GF-D8 (cell line): Measurements from ENCODE around the gene PBX4.
"Not testable (repeated sequence)": the region's sequence is repeated elsewhere in the genome, so short reads cannot be mapped to it uniquely, and the experiment has no call there.

Experiments used
- DNase-seq: peaks from one replicate; lab custom pipeline; 2025; lab: John Stamatoyannopoulos, UW

The PBX4 gene, protein sequence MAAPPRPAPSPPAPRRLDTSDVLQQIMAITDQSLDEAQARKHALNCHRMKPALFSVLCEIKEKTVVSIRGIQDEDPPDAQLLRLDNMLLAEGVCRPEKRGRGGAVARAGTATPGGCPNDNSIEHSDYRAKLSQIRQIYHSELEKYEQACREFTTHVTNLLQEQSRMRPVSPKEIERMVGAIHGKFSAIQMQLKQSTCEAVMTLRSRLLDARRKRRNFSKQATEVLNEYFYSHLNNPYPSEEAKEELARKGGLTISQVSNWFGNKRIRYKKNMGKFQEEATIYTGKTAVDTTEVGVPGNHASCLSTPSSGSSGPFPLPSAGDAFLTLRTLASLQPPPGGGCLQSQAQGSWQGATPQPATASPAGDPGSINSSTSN

GRCh38 chr19:19618219-19619051, at the start of gene PBX4:
TSS of gene PBX4 (minus strand) at chr19:19618687. CDS start at chr19:19618629, 58 bp downstream.
- DNase-seq = peak; percentile 21

DNA sequence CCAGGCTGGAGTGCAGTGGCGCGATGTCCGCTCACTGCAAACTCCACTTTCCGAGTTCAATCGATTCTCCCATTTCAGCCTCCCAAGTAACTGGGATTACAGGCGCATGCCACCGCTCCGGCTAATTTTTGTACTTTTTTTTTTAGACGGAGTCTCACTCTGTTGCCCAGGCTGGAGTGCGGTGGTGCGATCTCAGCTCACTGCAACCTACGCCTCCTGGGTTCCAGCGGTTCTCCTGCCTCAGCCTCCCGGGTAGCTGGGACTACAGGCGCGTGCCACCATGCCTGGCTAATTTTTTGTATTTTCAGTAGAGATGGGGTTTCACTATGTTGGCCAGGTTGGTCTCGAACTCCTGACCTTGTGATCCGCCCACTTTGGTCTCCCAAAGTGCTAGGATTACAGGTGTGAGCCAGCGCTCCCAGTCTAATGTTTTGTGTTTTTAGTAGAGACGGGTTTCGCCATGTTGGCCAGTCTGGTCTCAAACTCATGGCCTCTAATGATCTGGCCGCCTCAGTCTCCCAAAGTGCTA, 47.0 kb upstream of the PBX4 start:
- not testable (repeated sequence) for DNase-seq

GRCh38 chr19:19663256-19664120, 45.0 kb upstream of the PBX4 start, which contains the start of gene ATP13A1:
TSS of gene ATP13A1 (minus strand) at chr19:19663676. CDS start at chr19:19663666, 10 bp downstream.
- DNase-seq = peak; percentile 92

GRCh38 chr19:19662871-19663255, 44.4 kb upstream of the PBX4 start:
- DNase-seq = no peak

- no peak for DNase-seq
Measured at GRCh38 chr19:19662344-19662743, 43.9 kb upstream of the PBX4 start.

DNA sequence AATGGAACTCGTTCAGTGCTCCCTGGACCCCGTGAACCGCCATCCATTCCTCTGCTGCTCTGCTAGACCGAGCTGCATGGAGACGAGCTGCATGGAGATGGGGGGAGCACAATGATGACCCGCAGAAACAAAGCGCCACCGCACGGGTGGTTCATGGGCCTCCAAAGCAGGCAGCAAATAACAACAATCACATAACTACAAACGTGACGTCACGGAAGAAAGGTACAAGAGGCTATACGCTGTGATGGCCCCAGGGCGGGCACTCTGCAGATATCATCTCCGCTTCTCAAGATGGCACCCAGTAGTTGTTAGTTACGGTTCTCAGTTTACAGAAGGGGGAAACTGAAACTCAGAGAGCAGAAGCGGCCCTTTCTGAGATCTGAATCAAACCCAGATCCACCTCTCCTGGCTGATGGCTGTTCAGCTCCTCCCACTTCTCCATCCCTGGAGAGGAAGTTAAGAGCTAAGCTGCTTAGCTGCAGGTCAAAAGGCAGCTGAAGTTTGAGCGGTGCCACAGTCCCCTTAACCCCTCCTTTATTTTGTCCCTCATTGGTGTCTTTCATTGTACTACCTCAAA, 43.3 kb upstream of the PBX4 start:
- no peak for DNase-seq

DNA sequence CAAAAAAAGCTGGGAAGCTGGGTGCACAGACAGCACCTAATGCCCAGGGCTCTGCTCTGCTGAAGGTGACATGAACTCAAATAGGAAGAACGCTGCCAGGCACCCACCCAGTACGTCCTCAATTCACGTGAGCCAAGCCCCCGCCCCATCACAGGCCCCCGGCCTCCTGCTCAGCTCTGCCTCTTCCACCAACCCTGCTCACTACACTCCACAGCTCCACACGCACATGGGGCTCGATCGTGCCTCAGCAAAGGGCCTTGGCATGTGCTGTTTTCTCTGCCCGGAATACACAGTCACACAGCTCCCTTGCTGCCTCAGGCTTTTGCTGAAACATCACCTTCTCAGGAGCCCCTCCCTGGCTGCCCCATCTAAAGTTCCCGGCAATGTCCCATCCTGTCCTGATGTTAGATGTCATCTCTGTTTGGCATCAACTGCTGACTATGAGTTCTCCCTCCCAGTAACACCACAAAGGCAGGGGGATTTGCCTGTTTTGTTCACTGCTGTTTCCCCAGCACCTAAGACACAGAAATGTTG, 42.7 kb upstream of the PBX4 start:
- DNase-seq = no peak

DNA sequence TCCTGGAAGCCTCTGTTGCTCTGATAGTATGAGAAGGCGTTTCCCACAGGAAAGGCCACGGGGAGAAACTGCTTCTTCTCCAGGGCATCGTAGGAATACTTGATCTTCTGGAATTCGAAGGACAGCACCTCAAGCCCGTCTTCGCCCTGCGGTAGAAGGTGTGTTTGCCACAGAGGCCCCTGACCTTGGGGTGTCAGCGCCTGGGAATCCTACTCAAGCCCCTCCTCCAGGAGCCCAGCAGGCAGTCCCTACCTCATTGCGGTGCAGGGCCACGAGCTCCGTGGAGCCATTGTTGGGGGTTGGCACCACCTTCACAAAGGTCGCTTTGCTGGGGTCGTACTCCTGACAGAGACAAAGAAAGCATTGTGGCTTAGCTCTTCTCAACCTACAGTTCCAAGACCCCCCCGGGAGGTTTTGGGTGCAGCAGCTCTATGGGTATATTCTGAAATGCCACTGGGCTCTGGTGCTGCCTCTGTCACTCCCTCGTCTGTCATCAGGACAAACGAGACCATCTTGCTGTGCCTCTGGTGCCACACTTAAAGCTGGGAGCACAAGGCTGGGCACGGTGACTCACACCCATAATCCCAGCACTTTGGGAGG, 41.3 kb upstream of the PBX4 start:
- no peak for DNase-seq

- no peak for DNase-seq
Measured at GRCh38 chr19:19657397-19657783, 38.9 kb upstream of the PBX4 start.

DNA sequence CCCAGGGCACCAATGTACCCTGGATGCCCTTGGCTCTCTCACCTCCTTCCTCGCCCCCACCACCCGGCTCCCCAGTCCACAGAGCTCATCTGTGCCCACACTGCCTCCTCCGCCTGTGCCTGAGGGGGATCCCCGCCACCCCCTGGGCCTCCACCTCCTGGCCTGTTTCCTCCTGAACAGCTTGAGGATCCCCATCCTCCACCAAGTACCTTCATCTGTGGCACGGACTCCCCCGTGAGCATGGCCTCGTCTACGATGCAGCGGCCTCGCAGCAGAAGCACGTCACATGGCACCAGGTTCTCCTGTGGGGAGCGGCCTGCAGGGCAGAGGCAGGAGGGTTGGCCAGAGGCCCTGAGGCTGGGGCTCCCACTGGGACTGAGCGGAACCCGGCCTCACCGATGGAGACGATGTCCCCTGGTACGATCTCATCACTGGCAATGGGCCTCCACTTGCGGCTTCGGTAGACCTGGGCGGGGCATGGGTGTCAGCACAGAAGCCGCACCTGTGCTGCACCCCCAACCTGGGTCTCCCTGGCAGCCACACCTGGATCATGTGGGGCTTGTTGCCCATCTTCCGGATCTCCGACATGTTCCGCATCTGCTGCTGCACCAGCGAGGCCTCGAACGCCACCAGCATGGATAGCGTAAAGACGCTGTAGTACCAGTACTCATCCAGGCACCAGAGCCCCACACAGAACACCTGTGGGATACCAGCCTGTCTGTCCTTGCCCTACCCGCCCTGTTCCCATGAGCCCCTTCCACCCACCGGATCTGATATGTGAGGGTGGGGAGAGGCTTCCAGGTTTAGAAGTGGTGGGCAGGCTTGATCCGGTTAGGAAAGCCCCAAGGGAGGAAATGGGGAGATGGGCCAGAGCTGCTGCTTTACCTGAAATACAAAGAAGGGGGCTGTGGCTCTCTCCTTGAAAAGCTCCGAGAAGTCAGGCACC, 38.2 kb upstream of the PBX4 start:
- no peak for DNase-seq

DNA sequence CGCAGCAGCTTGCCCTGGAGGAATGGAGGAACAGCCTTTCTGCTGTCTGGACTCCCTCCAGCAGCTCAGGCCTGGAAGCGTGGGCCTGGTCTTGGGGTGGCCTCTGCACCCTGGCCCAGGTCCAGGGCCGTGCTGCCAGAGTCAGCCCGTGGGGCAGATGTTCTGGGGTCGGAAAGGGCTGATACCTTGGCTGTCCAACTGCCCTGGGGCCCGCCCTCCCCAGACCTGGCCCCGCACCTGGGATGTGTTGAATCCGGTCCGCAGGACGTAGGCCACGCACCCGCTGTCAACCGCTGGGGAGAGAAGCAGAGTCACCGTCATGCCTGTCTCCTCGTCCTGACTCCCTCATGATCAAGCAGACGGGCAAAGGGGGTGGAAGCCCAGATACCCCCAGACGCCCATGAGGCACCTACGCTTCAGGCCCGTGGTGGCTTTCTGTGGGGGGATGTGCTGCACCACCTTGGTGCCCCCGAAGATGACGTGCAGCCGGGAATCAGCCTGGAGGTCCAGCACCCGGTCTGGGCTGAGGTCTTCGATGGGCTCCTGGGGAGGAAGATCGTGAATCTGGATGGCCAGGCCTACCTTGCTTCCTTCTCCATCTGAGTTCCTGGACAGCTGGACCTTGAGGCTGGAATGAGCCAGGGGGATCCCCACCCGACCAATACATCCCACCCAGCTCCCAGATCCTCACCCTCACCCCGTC, 37.3 kb upstream of the PBX4 start:
- no peak for DNase-seq

- no peak for DNase-seq
Measured at GRCh38 chr19:19655051-19655594, 36.6 kb upstream of the PBX4 start.

DNA sequence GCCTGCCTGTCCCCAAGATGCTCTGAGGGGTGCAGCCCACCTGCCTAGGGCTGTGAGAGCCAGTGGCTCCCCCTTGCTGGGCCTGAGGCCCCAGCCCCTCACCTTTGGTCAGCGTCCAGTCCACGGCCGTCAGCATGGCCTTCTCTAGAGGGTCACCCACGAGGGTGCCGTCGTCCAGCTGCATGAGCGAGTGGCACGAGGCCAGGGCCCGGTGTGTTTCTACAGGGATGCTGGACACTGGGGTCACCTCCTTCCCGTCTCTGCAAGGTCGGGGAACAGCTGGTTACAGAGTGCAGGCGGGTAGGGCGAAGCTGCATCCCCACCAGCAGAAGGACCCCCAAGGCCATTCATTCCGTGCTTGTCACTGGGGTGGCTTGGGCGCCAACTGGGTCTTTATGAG, 36.0 kb upstream of the PBX4 start:
- no peak for DNase-seq

DNA sequence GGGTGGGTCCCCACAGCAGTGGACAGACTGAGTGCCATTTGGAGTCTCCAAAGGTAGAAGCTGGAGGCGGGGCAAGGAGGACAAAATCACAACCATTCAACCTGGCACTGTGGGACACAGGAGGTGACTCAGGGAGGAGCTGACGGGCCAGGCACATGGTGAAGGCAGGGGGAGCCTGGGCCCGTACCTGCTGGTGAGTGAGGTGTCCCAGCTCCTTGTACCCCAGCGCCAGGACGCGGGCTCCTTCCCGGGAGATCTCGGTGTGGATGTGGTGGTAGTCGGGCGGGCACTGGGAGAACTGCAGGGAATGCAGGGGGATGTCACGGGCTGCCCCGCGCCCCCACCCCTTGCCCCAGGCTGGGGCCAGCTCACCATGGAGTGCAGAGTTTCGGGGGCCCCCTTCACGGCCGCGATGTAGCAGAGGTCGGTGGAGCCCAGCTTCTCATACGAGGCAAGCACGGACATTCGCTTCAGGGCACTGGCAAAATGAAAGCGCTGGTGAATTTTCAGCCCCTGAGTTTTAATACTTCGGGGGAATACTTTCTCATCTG, 35.2 kb upstream of the PBX4 start:
- DNase-seq = no peak

- no peak for DNase-seq
Measured at GRCh38 chr19:19652482-19653295, 34.2 kb upstream of the PBX4 start.

DNA sequence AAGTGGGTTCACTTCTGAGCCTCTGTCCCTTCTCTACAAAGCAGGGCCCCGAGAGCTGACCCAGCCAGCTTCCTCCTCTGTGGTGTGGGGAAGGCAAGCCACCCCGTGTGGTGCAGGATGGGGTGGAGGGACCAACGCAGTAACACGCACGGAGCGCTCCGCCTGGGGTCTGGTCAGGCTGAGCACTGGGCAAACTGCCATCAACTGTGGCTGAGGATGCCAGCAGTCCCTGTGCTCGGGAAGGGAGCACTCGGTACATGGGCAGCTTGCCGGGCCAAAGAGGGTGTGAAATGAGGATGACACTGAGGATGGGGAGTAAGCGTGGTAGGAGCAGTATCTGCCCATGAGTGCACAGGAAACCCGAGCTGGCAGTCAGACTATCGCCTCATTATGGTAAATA, 32.6 kb upstream of the PBX4 start:
- no peak for DNase-seq

DNA sequence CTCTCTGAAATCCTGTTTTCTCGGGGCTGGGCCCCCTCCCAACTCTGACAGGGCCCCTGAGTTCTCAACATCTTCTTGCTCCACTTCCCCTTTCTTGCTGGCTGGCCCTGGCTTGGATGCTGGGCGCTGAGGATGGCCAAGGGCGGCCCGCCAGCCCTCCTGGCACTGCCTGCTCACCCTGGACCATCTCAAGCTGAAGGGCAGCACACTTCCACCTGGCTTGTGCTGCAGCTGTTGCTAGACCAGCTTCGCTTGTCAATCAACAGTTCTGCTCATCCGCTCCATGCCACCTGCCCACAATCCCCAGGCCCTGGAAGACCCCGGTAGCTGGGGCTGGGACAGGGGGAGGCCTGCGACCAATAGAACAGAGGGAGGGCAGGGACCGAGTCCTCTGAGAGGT, 31.8 kb upstream of the PBX4 start:
- DNase-seq = no peak

DNA sequence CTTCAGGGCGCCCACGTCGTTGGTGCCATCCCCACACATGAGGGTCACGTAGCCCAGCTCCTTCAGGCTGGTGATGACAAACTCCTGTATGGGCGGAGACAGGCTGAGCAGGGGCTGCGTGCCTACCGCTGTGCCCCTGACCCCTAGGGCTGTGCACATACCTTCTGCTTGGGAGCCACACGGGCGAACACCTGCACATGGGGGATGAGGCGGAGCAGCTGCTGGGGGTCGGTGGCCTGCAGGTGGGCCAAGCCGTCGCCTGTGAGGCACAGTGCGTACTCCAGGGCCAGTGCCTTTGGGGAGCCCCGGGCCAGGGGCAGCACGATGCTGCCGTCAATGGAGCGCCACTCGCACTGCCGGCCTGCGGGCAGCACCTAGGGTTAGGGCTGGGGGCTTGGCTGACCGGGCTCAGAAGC, 31.1 kb upstream of the PBX4 start:
- no peak for DNase-seq
